Ovary (tissue), 3 donors: Measurements from ENCODE around the gene TRDMT1.

Experiments used
- CTCF ChIP-seq, 3 donors: fragments of 450-650 bp in 2 of 3; fragments of 200-600 bp in 1 of 3; IDR thresholded peaks; one replicate each; pipeline versions ENCODE4 v1.5.1 to v1.8.0; 2016 to 2022; ENCODE audit warnings: antibody characterized with exemption in 3 of 3, mild to moderate bottlenecking in 1 of 3
- POLR2A ChIP-seq: fragments of 450-650 bp; IDR thresholded peaks from one replicate; pipeline ENCODE4 v1.6.1; 2017; ENCODE audit warnings: antibody characterized with exemption, mild to moderate bottlenecking, moderate library complexity
- donor health status: DM: no; HTN: no; CAD: no.

DNA sequence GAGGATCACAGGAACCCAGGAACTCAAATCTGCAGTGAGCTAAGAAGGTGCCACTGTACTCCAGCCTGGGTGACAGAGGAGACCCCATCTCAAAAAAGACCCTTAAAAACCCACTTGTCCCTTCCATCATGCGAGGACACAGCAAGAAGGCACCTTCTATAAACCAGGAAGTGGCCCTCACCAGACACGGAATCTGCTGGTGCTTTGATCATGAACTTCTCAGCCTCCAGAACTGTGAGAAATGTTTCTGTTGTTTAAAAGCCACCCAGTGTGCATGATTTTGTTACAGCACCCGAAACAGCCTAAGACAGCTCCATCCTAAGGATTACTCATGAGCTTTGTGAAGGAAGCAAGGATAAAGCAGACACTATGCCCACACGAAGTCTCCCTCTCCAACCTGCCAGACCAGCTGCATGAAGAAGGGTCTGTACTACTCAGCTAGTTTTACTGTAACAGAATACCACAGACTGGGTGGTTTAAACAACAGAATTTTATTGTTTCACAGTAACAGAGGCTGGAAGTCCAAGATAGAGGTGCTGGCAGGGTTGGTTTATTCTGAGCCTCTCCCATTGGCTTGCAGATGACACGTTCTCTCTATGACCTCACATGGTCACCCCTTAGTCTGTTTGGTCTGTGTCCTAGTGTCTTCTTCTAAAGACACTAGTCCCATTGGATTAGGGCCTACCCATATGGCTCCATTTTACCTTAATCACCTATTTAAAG, 40.3 kb upstream of the TRDMT1 start:
- TF ChIP-seq POLR2A (no peak), CTCF (IDR thresholded peaks at IDR 0.05) (no peak)
